GM18499 (cell line): Measurements from ENCODE around the gene CYFIP2.

ENCODE experiments used
- ATAC-seq: cut with Tn5 transposase; IDR thresholded peaks from one replicate; pipeline ENCODE4 v1.9.1; 2021; ENCODE audit warnings: moderate number of reproducible peaks; ENCODE audit not compliant: insufficient read depth, unreplicated experiment

Gene CYFIP2

DNA sequence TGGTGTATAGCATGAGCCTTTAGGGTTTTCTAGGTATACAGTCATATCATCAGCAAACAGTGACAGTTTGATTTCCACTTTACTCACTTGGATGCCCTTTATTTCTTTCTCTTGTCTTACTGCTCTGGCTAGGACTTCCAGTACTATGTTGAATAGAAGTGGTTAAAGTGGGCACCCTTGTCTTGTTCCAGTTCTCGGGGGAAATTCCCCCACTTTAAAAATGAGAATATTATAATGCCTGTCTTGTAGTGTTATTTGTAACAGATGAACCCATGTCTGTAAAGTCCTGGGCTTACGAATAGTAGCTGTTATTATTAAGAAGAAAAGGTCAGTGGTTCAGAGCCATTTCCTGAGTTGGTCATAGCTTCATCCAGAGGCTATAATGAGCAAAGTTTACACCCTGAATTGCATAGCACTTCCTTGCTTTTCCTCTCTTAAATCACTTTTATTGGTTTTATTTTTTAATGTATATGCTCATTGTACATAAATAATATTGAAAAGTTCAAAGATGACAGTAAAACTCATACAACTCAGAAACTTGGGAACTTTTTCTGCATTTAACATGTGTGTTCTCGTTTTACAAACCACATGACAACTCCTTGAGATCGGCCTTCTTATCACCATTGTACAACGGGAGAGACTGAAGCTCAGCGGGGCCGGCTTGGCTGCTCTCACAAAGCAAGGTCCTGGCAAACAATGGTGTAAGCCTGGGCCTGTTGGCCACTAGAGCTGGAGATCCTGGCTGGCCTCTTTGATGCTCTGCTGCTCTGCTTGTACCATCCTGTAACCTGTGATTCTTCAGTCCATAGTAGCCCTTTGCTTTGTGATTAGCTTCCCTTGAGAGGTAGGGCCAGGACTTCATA is 85.2 kb downstream of the CYFIP2 start:
- peak; percentile 65 for ATAC-seq

DNA sequence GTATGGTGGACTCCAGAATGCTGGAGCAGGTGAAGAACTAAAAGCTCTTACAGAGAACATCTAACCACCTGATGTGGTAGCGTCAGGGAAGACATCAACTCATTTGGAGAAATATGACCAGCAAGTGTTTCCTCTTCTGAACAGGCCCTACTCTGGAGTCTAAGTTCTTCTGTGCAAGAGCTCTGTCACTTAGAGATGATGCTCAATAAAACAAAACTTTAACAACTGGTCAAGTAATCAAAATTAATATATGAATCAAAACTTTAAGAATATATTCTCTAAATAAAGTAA is 85.8 kb downstream of the CYFIP2 start:
- ATAC-seq = no peak

DNA sequence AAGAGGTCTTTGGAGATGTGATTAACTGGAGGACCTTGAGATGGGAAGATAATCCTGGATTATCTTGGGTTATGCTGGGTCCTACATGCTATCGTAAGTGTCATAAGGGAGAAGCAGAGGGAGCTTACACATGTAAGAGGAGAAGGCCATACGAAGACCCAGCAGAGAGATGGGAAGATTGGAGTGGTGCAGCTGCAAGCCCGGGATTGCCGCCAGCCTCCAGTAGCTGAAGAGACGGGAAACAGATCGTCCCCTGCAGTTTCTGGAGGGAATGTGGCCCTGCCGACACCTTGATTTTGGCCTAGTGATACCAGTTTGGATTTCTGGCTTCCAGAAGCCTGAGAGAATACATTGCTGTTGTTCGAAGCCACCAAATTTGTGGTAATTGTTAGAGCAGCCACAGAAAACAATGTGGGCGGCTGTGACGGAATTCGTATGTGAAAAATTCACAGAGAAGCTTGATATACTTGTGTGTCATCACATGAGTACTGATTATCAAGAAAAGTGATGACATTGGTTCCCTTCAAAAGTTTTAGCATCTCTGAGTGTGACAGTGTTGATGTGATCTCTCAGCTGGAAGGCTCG is 86.9 kb downstream of the CYFIP2 start:
- ATAC-seq = no peak

DNA sequence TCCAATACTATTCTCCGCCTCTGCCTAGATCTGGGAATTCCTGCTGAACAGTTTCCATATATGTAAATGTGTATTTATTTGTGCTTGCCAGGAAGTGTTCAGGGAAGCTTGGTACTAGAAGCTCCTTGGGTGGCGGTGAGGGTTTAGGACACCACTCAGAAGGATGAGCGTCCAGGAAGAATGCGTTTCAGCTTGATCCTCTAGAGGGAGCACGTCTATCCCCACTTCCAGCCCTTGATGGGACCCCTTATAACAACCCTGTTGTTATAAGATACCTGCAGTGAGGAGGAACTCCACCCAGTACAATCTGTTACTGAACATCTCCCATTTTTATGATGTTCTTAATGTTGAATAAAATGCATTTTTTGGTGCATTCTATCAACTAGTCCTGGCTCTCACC is 88.9 kb downstream of the CYFIP2 start:
- no peak for ATAC-seq

DNA sequence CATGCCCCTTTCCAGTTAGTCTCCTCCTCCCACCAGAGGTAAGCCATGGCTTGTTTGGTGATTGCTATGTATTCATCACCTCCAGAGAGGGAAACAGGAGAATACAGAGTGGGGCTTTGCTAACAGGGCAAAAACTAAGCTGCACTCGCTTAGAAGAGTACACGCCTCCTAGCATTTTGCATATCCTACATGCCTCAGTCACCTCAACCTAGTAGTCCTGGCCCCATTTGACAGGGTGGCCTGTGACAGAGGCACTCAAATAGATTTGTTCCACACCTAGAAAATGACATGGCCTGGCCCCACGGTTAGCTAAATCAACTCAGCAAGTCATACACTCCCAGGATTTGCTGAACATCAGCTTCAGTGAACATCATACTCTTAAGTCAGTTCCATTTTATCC is 90.7 kb downstream of the CYFIP2 start:
- ATAC-seq = no peak

DNA sequence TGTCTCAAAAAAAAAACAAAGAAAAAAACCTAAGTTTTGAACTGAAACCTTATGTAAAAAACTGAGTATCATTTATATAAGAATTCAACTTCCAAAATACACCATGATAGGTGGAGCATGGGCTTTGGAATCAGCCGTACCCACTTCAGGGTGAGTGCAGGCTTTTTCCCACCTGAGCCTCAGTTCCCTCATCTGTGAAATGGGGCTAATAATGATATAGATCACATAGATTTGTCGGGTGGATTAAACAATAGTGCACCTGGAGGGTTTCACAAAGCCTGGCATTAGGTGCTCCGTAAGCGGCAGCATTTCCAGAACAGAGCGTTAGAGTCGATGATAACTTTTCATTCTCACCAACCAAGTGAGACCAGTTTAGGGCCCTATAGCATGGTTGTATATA is 91.9 kb downstream of the CYFIP2 start:
- ATAC-seq = no peak

DNA sequence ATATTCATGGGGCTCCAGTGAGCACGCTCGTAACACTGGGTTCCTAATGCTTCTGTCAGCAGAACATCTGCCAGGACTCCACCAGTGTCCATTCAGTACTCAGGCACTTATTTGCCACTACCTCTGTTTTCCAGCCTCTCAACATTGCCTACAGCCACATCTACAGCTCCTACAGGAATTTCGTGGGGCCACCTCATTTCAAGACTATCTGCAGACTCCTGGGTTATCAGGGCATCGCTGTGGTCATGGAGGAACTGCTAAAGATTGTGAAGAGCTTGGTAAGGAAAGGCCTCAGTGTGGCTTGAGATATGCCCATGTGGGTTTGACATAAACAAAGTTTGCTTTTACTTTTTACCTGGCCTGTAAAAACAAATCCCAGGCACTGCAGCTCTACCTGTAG is 92.9 kb downstream of the CYFIP2 start:
- ATAC-seq = no peak

DNA sequence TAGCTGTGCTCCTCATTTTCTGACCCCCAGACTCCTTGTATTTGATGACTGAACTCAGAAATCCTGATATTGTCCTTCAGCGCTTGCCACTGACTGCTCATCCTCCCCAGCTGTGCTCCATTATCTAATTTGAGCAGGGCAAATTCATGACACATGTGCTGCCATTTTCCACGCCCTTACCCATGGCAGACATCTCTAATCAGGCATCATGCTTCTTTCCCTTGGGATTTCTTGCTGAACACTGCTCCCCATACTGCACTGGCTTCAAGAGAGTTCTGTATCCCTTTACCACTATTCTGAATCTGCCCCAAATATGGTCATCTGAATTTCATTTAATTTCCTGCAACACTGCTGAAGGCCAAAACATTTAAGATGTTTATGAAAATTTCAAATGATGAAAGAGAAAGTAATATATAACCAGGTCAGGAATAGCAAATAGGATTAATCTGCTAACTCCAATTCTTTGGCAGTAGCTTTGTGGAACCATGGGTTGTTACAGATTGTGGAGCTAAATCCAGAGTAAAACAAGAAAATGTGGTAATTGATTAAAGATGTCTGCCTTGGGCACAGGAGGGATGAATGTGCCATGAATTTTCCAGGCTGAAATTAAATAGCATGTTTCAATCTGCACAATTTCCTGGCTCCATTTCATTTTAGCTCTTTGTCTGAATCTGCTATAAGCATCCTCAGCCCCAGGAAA is 93.6 kb downstream of the CYFIP2 start:
- ATAC-seq = no peak

DNA sequence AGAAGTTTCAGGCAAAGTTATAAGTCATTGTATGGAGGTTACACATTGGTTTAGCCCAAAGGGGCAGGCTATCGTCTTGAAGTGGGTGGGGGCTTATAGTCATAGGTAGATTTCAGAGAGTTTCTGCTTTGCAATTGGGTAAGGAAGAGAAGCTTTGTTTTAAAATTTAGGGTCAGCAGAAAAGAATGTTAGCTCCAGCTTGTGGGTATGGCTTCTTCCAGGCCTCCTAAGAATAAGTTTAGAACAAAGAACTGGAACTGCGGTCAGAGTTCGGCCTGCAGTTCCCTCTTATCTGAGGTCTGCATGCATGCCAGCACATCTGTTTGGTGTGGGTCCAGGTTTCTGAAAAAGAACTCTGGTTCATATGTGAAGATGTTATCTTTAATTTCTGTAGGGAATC is 96.1 kb downstream of the CYFIP2 start:
- no peak for ATAC-seq

DNA sequence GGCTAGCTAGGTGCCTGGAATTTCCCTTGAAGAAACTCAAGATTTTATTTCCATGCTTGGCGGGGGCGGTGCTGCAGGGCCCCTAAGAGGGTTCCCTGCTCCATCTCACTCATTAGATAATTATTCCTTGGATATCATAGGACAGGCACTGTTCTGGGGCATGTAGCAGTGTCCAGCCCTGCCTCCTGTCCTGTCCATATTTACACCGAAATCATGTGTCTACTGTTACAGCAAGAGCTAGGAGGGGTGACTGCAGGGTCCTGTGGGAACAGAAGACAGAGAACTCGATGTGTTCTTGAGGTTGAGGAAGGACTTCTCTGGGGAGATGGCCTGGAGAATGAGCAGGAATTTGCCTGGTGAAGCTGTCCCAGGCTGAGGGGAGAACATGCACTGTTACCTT is 96.6 kb downstream of the CYFIP2 start:
- ATAC-seq = no peak

DNA sequence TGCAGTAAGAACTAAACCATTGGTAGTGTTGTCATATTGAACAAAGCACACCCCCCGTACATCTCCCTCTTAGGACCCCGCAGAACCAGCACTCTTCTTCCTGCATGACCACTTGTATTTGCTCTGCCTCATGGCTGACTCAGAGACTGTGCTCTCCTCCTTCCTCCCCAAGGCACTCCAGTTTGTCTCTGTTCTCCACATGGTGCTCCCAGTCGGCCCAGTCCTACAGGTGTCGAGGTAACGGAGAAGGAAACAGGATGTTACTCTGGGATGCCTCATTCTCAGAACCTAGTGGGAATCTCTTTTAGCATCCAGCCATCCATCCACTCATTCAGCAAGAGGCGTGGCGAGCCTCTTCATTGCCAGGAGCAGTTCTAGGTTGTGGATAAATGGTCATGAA is 97.1 kb downstream of the CYFIP2 start:
- ATAC-seq = no peak

DNA sequence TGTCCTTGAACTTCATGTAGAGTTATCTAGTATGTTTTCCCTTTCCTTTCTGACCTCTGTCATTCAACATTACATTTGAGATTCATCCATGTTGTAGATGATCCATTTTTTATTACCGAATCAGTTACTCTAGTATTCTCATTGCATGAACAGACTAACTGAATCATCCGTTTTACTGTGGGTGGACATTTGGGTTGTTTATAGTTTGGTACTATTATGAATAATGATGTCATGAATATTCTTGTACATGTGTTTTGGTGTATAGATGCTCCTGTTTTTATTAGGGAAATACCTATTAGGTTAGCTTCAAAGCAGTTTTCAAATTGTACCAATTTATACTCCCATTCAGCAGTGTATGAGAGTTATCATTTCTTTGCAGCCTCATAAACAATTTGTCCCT is 99.8 kb downstream of the CYFIP2 start:
- ATAC-seq = no peak

DNA sequence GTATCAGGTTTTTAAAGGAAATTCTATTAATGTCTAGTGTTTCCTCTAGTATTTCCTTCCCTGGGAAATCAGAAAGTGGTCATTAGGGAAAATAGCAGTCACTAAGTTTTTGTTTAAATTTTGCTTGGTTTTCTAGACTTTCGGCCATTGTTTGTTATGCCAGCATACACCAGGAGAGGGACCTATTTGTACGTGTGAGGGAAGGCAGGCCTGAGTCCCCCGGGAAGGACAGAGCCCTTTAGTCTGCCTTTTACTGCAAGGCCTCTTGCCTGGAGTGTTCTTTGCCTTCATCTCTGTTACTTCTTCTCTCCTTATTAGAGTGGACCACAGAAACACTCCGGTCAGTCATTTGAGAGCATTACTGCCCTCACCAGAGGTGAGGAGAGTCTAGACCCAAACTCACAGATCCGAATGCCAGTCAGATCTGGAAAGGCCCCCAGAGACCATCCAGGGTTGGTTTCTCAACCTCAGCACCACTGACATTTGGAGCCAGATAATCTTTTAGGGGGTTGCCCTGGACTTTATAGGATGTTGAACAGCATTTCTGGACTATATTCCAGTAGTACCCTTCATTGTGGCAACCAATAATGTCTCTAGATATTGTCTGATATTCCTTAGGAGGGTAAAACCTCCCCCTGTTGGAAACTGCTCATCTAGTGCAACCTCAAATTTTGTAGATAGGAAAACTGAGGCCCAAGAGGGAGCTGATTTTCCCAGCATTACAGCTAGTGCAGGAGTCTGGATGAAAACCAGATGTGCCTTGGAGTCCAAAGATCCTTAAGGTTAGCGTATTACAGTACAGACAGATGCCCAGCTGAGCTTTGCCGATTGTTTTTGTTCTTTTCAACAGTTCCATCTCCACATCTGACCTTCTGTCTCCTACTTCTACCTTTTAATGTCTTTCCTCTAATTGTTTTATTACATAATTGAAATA is 101.1 kb downstream of the CYFIP2 start:
- no peak for ATAC-seq

DNA sequence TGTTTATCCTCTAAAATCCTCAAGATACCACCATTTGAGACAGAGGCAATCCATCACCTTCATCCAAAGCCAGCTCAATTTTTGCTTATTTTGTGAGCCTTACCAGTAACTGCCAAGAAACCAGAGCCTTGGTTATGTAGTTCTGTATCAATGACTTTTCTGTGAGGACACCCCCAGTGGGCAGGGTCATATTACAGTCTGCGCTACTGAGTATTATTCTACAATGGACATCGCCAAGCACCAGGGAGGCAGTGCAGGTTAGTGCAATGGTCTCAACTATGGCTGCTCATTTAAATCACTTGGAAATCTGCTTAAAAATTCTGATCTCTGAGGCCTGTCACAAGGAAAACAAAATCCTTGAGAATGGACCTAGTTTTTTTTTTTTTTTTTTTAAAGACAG is 103.6 kb downstream of the CYFIP2 start:
- no peak for ATAC-seq

DNA sequence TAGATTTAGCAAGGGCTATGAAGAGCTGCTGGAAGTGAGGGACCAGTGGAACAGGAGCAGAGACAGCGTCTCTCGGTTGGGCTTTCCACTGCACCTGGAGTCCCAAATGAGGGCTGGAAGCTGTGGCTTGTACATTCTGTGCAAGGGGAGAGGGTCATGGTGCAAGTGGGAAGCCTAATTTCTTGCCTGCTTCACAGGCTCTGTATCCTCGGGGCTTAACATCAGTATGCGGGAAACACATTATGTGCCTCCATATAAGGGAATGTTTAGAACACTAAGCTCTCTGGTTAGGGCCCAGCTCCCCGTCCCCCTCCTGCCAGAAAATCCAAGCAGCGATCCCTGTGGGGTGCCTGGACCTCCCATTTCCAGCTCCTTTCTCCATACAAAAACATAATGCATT is 105.0 kb downstream of the CYFIP2 start:
- ATAC-seq = no peak

DNA sequence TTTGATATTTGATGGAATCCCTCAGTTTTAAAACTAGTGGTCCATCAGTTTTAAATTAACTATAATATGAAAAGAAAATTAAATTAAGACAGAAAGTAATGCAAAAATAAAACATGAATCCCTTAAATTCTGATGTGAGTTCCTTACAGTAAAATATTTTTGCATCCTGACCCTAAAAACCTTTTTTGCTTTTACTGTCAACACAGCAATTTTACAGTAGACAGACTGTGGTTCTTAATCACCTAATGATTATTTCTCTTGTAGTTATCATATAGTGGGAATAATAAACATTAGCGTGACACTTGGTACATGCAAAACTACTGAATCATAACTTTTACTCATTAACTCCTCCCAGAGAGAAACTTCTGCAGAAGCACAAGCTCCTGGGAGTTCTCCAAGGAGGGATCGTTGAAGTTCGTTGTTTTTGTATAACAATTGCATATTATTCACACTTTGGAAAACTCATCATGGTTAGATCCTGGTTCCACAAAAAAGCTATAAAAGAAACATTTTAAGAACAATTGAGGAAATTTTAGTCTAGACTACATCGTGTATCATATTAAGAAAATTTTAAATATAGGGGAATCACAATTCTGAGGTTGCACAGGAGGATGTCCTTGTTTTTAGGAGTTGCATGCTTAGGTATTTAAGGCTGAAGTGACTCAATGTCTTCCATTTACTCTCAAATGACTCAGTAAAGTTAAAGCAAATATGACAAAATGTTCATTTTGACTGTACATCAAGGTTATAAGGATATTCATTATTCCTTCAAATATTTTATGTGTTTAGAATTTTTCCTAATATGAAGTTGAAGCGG is 105.9 kb downstream of the CYFIP2 start:
- ATAC-seq = no peak

DNA sequence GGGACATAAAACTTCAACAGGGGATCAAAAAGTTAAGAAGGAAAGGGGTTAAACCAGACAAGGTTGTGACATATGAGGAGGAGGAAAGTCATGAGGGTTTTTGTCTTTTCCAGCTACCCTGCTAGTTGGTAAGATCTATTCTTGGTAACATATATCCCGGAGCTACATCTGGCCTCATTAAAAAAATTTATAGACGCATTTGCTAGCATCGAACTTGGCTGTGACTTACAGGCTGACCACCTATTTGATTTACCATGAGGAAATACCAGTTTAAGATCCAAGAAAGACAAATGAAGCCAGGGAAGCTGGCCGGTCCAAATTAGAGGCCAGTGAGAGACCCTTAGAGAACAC is 106.5 kb downstream of the CYFIP2 start:
- ATAC-seq = no peak

DNA sequence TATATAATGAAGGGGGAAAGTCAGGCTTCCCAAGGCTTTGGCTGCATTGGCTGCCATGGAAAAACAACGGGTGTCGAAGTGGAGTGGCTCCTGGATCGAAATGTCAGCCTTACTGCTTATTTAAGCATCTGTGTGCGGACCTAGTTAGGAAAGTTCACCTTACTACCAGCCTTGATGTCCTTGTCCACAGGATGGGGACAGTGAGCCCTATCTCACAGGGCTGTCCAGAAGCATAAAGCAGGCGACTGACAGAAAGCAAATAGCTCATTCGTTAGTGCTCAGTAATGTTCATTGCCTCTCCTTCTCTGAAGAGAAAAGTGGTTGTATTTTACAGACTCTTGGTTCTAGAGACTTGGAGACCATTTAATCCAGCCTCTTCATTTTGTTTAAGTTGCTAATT is 112.6 kb downstream of the CYFIP2 start:
- ATAC-seq = no peak

DNA sequence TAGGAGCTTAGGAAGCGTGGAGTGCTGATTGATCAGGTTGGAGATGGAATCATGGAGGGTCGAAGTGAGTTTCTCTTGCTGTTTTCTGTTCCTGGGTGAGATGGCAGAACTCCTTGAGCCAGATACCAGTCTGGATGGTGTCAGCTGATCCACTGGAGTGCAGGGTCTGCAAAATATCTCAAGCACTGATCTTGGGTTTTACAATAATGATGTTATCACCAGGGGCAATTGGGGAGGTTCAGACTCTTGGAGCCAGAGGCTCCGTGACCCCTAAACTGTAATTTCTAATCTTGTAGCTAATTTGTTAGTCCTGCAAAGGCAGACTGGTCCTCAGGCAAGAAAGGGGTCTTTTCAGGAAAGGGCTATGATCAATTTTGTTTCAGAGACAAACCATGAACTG is 114.1 kb downstream of the CYFIP2 start:
- ATAC-seq = no peak

DNA sequence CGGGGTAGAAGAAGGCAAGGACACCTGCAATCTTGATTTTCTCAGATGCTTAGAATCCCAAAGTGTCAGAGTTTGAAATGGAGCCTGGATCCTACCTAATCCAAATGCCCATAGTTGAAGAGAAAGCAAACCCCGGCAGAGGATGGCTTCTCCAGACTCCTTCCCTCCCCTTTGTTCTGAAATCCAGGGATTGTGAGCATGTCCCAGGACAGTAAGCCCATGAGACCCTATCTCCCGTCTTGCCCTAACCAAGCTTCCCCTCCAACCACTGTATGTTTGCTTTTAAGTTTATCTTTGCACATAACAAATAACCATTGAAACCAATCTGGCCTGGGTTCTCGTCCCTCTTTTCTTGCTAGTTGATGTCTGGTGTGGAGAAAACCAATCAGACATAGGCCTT is 115.8 kb downstream of the CYFIP2 start:
- ATAC-seq = no peak
